WI38 (cell line): Measurements from ENCODE around the gene NELFB.

Experiments
- H3K4me3 ChIP-seq: 2 replicates; pipeline ENCODE4 v1.5.1; 2011; ENCODE audit warnings: low read depth, mild to moderate bottlenecking, control low read depth, low read length
- TF ChIP-seq, protein P1 (sequence below): IDR thresholded peaks from 2 replicates; pipeline ENCODE4 v1.5.1; 2012; ENCODE audit warnings: low read depth, mild to moderate bottlenecking, control low read depth, low read length

Gene NELFB

DNA sequence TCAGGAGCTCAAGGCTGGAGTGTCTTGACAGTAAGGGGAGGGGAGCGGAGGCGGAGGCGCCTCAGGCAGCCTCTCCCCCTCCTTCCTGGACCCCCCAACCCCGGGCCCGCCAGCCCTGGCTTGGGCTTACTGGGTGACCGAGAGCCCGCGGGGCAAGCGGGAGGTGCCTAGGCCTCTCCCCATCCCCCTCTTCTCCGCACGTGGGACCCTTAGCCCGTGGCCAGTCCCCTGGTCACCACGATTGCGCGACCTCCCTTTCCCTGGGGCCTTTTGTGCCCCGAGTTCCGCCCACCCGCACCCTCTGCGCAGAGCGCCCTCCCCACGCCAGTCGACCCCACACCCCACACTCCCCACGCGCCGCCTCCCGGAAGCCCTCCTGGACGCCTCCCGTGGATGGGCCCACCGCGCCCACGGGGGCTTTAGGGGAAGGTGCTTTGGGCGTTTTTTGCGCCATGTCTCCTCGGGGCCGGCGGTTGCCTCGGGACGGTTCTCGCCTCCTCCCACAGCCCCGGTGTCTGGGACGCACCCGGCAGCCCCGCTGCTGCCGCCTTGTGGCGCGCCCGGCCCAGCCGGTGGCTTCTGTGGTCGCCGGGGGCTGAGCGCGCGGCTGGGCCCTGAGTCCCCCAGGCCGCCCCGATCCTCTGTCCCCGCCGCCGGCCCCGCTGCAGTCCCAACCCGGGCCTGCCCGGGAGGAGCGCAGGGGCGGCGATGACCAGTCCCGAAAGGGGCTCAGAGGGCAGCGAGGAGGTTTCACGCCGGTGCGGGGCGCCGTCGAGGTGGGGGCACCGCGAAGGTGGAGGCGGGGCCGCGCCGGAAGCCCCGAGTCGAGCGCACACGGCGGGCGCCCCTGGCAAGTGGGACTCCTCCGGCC lies 25.6 kb downstream of the NELFB start:
- TF ChIP-seq, protein P1, sequence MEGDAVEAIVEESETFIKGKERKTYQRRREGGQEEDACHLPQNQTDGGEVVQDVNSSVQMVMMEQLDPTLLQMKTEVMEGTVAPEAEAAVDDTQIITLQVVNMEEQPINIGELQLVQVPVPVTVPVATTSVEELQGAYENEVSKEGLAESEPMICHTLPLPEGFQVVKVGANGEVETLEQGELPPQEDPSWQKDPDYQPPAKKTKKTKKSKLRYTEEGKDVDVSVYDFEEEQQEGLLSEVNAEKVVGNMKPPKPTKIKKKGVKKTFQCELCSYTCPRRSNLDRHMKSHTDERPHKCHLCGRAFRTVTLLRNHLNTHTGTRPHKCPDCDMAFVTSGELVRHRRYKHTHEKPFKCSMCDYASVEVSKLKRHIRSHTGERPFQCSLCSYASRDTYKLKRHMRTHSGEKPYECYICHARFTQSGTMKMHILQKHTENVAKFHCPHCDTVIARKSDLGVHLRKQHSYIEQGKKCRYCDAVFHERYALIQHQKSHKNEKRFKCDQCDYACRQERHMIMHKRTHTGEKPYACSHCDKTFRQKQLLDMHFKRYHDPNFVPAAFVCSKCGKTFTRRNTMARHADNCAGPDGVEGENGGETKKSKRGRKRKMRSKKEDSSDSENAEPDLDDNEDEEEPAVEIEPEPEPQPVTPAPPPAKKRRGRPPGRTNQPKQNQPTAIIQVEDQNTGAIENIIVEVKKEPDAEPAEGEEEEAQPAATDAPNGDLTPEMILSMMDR = no peak
- no peak overlapping the region for H3K4me3 ChIP-seq

DNA sequence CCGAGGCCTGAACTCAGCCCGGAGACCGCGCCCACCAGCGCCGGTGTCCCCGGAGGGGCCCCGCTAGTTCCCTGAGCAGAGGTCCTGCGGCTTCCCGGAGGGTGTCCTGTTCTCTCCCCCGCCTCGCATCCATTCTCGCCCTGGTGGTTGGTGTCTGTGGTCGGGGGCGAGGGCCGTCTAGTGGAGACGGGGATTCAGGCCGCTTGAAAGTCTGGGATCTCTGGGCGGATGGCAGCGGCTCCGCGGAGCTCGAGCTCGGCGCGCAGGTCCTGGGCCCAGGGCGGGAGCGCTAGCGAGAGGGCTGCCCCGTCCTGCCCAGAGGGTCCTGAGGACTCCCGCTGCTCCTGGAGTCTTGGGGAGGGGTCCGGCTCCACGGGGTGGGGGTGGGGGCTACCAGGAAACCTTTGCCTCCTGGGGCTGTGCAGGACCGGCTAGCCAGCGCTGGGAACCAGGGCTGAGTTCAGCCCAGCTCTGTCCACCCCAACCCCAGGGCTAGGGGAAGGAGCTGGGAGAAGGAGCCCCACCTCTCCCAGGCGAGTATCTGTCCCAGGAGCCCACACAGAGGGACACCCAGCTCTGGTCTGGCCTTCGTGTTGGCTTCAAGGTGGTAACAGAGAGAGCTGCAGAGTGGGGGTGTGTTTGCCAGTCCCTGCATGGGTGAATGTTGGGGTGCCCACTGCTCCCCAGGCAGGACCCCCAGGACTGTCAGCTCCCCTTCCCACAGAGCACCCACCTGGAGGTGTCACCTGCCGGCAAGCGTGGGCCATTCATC lies 26.4 kb downstream of the NELFB start:
- no peak overlapping the region for H3K4me3 ChIP-seq

DNA sequence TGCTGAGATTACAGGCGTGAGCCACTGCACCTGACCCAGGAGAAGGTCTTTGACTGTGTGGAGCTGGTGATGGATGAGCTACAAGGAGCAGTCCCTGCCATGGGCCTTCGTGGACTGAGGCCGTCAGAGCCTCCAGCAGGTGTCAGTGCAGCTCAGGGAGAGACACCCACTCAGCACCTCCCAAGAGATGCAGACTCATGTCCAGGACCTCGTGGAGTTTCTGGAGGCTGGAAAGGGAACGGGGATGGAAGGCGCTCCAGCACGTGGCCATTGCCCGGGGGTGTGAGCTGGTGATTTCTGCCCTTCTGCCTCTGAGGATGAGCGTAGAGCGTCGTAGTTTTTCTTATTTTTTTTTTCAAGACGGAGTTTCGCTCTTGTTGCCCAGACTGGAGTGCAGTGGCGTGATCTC lies 31.9 kb downstream of the NELFB start:
- H3K4me3 ChIP-seq = no peak overlapping the region
- TF ChIP-seq, protein P1 = peak; percentile 34

More for the DNA sequence above, 26.4 kb downstream of the NELFB start:
- TF ChIP-seq, protein P1 = no peak

DNA sequence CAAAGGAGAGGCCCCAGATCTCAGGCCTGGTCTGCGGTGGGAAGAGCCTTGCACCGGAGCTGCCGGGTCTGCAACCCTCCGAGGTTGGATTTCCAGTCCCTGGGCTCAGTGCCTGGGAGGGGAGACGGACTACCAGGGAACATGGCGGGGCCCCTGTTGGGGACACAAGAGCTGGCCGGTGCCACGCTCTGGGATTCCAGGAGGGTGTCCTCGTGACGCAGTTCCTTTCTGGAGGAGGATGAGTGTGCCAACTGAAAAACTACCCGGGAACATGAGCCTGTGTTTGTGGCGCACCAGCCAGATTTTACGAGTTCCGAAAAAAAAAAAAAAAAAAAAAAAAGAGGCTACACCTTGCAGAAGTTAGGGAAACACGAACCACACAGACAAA lies 38.0 kb downstream of the NELFB start:
- TF ChIP-seq, protein P1 = no peak
- no peak overlapping the region for H3K4me3 ChIP-seq

DNA sequence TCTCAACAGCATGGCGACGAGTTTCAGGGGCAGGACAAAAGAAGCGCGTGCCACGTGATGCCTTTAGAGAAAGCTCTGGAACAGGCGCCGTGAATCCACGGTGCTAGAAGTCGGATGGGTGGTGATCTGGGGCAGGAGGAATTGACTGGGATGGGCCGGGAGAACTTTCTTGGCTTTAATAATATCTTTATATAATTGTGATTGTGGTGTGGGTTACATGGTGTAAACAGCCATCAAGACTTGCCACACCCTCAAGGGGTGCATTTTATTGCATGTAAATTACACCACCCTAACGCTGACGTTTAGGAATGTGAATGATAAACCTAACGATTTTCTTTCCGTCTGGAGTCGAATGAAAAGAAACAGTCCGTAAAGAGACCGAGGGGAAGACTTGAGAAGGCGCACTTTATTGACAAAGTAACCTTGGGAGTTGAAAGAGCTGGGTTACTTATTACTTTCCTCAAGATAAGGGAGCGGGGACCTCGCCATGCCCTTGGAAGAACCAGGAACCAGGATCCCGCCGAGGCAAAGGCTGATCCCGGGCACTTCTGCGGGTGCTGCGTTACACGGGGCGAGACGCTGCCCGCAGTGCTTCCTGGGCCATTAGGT lies 38.5 kb downstream of the NELFB start:
- no peak overlapping the region for H3K4me3 ChIP-seq
- TF ChIP-seq, protein P1 = no peak

DNA sequence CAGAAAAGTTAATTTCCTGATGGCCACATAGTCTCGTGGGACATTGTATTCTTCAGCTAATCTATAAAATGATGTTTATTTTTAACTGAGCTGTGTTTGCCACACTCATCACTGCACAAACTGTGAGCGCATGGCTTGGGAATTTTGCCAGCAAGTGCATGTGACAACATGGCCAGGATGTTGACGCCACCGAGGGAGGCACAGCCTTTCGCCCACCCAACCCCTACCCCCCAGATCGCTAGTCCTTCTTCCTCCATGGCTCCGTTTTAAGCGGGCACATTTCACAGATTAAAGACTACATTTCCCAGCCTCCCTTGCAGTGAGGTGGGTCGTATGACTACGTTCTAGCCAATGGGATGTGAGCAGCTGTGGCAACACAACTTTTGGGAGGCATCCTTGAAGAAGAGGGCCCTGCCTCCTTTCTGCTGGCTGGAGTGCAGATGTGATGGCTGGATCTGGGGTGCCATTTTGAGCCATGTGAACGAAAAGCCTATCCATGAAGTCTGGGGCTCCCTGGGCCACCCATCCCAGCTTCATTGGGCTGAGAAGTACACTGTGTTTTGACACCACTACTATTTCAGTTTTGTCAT lies 39.1 kb downstream of the NELFB start:
- TF ChIP-seq, protein P1 = no peak
- no peak overlapping the region for H3K4me3 ChIP-seq
